ENCODE results near the gene ANKRD11.

The ANKRD11 gene

DNA sequence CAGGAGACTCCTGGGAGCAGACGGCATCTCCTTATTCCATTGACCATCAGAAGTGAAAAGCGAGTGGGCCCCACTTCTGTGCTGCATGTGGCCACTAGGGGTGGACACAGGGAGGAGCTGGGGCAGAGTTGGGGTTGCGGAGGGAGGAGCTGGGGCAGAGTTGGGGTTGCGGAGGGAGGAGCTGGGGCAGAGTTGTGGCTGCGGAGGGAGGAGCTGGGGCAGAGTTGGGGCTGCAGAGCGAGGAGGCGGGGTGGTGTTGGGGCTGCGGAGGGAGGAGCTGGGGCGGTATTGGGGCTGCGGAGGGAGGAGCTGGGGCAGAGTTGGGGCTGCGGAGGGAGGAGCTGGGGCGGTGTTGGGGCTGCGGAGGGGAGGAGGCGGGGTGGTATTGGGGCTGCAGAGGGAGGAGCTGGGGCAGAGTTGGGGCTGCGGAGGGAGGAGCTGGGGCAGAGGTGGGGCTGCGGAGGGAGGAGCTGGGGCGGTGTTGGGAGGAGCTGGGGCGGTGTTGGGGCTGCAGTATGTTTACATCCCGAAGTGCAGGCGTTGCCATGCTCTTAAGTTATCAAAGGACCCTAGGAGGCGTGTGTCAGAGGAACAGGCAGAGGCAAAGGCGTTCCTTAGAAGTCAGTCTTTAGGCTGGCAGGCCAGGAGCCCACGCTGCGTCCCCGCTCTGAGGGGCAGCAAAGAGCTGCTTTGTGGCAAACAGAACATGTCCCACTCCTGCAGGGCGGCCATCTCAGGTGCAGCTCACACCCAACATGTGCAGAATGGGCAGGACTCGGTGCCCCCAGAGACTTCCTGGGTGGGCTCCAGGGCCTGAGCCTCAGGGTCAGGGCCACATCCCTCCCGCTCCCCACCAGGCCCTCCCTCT, 196.9 kb downstream of the ANKRD11 start:
- DNase-seq: no peak

DNA sequence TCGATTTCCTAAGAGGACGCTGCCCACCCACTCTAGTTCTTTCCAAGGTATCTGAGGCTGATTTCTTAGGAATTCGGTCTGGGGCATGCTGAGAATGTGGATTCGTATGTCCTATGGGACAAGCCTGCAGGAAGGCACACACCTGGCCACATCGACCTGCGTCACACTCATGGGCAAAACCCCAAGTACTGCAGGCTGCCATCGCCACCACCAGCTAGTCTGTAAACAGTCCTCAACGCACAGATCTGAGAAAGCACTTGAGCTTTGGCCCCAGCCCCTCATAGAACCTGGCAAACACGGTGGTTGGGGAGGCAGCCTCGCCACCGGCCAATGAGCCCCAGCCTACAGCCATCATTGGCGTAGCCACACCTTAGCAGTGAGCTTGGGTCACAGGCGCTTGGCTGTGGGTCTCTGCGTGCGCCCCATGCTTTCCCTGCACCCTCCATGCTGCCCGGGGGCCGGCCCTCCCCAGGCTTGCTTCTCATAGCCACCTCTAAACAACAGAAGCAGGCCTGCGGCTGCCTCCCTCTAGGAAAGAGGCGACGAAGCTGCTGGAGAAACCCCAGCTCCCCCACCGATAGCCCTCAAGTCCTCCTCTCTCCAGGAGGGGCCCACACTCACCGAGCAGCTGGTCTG, 197.8 kb downstream of the ANKRD11 start:
- no peak for DNase-seq

DNA sequence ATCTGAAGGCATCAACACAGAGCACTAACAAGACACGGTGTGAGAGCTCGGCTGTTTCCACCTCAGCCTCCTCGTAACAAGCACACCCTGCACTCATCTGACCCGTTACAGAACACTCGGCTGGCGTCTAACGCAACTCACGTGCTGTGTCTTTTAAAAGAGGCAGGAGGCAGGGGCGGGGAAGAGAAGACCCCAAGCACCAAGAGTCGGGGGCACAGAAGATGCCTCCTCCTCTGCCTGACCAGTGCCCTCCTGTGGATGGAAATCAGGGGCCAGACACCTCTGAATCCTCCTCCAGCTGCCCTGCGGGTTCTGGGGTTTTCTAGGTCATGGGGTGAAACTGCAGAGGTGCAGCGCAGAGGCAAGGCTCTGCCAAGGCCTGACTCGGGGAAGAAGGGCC, 198.6 kb downstream of the ANKRD11 start:
- DNase-seq: no peak

DNA sequence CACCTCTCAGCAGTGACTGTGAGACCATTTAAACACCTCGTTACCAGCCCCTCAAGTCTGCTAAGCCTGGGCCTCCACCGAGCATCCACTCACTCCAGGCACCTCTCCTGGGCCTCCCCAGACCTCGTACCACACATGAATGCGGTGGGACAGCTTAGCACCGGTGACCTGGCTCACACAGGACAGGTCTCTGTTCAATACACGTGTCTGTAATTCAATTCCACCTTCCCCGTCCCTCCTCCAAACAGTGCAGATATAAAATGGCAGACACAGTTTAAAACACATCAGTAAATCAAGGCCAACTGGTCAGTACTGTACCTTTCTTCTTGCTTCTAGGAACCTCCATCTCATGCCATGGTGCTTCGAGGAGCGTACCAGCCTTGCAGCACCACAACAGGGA, 199.0 kb downstream of the ANKRD11 start:
- no peak for DNase-seq

DNA sequence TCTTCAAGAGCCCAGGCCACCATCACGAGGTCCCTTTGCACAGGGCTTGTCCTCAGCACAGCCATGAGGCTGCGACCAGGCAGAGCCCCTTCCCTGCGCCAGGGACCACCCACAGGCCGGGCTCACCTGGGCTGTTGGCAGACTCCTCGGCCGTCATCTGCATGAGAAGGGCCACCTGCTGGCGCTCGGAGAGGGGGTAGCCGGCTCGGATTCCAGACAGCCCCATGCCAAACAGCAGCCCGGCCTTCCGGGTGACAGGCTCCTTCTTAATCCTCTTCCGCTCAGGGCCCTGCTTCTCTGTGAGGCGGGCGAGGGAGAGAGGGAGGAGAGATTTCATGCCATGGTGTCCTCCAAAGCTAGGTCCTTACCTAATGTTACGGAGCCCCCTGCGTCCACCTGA, 199.5 kb downstream of the ANKRD11 start:
- DNase-seq: no peak

DNA sequence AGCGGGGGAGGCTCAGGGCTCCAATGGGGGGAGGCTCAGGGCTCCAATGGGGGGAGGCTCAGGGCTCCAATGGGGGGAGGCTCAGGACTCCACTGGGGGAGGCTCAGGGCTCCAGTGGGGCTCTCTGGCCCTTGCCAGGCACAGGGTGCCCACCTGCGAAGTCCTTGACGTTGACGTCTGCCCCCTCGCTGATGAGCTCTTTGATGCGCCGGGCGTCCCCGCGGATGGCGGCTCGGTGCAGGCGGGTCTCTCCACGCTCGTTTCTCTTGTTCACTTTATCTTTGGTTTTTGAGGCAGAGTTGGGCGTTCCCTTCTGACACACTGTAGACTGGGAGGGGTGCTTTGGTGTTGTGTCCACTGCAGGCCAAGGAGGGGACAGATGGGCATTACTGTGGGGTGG, 199.9 kb downstream of the ANKRD11 start:
- no peak for DNase-seq

DNA sequence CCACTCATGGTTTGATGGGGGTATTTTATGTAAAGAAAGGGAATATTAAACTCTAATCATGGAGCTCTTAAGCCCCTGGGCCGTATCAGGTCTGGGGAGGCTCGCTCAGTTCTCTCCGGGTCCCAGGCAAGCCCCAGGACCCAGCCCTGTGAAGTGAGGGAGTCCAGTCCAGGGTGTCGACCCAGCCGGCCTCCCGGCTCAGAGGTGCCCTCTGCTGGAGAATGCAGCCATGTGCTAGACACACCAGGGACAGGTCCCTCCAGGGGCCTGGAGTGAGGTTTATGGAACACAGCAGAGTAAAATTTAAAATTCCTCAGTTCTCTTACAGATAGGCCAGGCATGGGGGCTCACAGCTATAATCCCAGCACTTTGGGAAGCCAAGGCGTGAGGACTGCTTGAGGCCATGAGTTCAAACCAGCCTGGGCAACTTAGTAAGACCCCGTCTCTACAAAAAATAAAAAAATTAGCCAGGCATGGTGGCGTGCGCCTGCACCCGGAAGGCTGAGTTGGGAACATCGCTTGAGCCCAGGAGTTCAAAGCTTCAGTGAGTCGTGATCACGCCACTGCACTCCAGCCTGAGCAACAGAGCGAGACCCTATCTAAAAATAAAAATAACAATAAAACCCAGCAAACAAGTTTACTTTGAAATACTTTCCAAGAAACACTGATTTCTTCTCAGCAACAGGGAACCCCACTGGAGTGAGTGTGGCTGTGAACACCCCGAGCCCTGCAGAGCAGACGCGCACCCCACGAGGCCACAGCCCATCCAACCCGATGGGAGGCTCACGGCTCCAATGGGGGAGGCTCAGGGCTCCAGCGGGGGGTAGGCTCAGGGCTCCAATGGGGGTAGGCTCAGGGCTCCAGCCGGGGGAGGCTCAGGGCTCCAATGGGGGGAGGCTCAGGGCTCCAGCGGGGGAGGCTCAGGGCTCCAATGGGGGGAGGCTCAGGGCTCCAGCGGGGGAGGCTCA, 200.6 kb downstream of the ANKRD11 start:
- DNase-seq: peak; percentile 21

DNA sequence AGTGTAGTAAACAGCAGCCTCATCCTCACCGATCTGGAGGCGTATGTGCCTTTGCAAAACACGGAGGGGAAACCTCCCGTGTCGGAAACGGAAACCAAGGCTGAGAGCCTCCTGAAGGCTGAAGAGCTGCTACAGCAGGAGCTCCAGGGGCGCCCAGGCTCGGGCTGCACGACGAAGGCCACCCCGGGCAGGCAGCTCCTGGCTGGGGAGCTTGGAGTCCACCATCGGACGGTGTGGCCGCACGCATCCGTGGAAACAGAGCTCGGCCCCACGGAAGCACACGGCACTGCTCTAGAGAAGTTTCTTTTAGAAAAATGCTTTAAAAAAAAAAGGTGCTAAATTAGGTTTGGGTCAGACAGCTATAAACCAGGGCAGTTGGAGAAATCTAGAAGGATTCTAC, 201.4 kb downstream of the ANKRD11 start:
- no peak for DNase-seq

DNA sequence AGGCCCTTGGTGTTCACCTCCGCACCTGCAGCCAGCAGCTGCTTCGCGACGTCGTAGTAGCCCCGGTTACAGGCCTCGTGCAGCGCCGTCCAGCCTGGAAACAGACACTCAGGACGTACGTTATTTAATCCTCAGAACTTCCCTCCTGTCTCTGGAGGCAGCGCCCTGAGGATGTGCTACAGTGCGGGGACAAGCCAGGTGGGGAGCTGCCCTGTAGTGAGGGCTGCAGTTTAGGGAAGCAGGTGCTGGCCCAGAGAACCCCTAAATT, 201.8 kb downstream of the ANKRD11 start:
- DNase-seq: no peak

DNA sequence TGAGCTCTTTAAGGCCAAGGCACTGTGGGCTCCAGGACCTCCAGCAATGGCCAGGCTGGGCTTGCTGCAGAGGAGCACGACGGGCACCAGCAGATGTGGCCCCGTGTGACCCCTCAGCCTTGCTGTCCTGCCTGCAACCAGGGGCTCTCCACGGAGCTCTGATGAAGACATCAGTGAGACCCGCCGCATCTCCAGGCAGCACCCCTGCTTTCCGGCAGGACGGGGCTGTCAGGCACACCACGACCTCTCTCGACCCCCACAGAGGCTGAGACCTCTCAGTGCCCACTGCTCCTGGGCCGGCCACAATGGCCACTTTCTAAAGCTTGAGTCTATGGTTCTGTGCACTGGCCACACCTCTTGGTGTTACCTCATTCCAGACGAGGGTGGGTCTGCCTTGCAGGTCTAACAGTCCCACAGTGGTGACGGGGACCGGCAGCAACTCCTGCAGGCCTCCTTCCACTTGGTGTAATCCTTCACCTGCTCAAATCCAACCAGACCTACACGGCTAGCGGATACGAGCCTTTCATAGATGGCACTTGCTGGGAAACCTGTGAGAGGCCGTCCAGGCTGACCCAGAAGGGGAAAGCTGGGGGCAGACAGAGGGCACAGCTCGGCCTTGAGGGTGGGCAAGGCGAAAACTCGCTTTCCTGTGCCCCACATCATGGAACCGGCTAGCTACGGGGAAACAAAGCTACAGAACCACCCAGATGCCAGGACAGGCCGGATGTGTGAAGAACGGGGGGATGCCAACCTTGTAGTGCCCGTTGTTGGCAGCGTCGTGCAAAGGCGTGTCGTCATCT, 202.4 kb downstream of the ANKRD11 start:
- no peak for DNase-seq

DNA sequence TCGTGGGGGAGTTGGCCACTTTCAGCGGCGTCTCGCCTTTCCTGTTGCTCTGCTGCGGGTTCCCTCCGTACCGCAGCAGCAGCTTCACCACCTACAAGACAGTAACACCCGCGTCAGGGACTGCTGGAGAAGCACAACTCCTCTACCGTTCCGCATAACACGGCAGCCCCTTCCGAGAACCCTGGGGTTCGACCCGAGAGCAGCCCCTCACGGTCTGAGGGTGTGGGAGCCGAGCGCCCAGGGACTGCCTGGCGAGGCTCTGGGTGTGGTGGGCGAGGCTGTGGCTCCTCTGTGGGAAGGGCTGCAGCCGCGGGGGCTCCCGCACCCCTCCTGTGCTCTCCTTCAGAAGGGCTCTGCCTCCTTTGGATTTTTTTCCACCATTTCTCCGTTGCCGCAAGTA, 204.3 kb downstream of the ANKRD11 start:
- DNase-seq: no peak

DNA sequence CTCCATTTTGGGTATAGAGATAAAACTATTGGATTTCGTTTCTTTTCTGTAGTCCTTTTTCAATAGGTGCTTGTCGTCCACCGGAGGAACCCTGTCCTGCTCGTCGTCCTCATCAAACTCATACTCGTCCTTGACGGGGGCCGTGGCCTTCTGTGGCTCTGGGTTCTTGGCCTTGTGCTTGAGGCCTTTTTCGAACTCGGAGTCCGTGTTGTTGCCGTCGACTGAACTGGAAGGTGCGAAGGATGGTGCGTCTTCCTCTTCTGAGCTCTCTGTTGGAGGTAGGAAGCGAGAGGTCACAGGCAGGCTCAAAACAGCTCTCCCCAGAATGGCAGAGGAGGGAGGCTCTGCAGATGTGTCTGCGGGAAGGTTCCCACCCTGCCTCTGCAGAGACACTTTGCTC, 205.0 kb downstream of the ANKRD11 start:
- DNase-seq: no peak

DNA sequence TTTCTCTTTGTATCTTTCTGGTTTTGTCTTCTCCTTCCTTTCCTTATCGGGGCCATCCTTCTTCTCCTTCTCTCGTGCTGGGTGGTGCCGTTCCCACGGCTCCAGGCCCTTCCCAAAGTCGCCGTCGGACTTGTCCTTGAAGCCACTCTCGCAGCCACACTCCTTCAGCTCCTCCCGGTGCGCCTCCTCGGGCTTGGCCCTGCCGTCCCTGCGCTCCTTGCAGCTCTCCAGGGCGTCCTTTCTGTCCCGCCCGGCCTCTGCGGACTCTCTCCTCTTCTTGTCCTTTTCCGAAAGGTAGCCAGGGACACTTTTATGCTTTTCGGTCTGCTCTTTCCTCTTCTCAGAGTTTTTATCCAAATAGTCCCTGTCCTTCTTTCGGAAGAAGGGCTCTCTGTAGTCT, 206.9 kb downstream of the ANKRD11 start:
- no peak for DNase-seq

DNA sequence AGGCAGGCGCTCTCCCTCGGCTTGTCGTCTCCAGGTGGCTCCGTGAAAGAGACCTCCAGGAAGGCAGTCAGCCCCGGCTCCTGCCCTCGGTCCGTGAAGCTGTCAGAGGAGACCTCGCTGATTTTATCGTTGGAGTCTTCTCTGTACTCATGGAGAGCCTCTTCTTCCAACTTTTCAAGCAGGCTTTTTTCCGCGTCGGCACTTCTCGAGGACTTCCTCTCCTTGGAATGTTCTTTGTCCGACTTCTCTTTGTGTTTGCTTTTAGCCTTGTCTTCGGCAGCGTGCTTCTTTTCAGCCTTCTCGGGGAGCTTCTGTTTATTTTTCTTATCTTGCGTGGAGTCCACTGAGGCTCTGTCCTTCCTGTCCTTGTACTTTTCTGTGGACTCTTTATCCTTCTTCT, 207.8 kb downstream of the ANKRD11 start:
- no peak for DNase-seq

DNA sequence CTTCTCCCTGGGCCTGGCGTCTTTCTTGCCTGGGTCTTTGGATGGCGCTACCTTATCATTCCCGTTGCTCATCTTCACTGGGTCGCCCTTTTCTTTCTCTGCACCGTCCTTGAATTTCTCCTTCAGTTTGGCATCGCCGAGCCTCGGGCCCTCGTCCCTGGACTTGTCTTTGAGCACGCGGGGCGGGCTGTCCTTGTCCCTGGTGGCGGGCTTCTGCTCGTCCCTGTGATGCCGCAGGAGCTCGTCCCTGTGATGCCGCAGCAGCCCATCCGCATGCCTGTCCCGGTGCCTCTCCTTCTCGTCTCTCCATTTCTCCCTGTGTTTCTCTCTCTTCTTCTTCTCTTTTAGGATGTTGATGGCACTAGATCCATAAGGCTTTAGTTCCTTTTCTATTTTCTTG, 208.5 kb downstream of the ANKRD11 start:
- no peak for DNase-seq

DNA sequence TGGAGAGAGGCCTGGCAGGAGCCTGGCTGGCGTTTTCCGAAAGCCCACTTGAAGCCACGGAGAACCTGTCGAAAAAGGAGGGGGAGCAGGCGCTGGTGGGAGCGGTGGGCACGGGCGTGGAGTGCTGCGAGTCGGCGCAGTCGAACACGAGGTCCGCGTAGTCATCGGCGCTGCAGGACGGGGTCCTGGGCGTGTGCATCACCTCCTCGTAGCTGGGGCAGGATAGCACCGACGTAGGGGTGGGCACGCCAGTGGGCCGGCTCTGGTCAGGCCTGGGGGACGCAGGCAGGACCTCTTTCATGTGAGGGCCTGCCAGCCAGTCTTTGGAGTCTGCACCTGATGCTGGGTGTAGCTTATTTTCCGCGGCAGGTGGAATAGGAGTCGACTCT, 209.2 kb downstream of the ANKRD11 start:
- no peak for DNase-seq

DNA sequence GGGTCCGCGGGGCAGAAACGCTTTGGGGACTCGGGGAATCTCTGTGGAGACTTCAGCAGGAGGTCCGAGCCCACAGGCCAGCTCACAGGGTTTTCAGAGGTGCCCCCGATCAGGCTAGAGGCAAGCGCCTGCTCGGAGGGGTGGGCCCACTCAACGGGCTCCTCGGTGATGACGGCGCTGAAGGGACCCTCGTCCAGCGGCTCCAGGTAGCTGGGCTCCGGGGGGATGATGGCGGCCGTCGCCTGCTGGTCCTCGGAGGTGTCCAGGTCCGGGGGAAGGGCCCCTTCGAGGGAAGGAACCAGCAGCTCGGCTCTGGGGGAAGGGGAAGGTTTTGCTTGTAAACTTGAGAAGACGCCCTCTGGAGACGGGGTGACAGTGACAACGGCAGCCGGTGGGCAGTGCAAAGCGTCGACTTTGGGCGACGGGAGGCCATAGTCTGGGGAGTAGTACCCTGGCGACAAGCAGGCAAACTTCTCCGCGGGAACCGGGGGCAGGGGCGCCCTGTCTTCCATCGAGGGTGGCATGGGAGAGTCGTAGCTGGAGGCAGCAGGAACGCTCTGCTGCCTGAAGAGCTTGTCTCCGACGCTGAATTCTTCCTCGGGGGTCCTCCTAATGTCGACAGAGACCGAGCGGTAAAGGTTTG, 209.7 kb downstream of the ANKRD11 start:
- DNase-seq: no peak

DNA sequence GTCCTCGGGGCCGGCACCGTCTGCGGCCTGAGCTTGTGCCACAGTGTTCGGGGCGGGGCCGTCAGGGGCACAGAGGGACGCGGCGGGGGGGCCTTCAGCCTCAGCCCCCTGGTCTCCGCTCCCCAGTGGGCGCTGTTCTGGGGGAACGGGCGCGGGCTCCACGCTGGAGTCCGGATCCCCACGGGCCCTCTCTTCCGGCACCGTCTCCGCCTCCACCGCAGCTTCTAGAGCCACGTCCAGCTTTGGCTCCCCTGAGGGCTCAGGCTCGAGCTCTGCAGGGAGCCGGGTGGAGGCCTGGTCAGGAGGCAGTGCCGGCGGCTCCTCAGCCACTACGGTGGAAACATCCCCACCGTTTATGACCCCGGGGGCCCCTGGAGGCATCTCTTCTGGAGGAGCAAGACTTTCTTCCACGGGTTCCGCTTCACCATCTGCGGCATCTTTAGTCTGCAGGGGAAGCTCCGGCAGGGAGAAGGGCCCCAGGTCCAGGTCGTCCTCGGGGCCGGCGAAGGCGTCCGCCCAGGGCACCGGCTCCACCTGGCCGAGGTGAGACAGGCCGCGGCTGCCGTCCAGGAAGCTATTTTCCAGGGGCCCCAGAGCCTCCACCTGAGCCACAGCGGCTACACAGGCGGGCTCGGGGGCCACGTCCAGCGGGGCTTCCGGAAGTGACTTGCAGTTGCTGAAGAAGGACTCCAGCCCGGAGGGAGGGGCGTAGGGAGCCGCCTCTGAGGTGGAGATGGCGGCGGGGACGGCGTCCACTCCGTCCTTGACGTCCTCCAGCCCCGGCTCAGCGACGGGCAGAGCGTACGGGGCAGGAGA, 210.5 kb downstream of the ANKRD11 start:
- DNase-seq: no peak

DNA sequence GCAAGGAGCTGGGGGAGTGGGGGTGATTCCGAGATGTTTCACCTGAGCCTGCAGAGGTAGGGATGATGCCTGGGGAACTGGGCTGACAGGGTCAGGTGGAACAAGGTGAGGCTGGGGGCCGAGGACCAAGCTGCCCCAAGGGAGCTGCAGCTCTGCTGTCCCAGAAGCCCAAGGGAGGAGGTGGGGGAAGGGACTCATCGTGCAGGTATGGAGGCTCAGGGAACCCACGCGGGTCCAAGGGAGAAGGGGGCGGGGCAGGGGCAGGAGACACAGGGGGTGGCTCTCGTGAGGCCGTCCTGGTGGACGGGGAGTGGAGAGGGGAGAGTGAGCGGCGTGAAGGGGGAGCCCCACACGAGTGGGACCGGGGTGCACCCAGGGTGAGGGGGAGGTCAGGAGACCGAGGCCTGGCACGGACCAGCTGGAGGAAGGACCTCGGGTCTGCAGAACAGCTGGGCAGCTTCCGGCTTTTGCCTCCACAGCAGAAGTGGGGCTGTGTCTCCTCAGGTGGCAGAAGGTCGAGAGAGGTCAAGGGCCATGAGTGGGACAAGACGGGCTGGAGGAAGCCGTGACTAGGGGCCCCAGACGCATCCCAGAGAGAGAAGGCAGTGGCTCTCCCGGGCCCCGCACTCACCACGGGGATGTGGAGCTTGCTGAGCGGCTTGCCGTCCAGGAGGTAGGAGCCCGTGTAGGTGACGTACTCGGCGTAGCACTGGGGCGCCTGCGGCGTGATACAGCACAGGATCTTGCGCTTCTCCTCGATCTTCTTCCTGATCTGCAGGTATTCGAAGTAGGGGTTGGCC, 211.7 kb downstream of the ANKRD11 start:
- no peak for DNase-seq

DNA sequence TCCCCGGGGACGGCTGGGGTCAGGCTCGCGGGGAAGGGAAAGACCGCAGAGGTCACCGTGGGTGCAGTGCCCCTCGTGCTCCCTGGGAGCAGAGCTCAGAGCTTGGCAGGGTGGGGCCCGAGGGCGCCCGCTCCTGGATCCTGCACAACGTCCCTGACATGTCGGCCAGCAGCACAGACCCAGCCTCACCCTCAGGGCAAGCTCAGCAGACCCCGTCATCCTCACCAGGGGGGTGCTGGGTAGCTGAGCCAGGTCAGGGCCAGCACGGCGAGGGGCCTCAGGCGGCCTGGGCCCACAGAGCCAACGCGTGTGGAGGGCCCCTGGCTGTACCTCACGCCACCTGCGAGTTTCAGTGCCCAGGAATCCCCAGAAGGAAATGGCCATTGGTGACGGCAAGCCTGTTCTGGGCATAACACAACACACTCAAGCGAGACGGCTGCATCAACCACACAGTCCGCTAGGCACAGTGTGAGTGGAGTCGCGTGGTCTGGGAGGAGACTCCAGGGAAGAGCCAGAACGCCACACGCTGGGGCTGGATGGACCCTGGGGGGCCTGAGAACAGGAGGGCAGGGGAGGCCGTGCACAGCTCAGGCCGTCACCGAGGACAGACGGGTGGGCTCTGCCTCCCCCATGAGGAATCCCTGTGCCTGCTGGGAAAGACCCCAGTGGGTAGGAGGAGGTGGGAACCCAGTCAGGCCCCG, 212.6 kb downstream of the ANKRD11 start:
- no peak for DNase-seq
